NOMO-1 (cell line): ENCODE data around the gene RPL19.
"Not testable (repeated sequence)": the region's sequence is repeated elsewhere in the genome, so short reads cannot be mapped to it uniquely, and the experiment has no call there.

Experiments used
- DNase-seq, 2 experiments: peaks; one replicate each; lab custom pipeline; 2025; ENCODE audit not compliant: unreplicated experiment in 2 of 2; lab: John Stamatoyannopoulos, UW

The RPL19 gene

DNA sequence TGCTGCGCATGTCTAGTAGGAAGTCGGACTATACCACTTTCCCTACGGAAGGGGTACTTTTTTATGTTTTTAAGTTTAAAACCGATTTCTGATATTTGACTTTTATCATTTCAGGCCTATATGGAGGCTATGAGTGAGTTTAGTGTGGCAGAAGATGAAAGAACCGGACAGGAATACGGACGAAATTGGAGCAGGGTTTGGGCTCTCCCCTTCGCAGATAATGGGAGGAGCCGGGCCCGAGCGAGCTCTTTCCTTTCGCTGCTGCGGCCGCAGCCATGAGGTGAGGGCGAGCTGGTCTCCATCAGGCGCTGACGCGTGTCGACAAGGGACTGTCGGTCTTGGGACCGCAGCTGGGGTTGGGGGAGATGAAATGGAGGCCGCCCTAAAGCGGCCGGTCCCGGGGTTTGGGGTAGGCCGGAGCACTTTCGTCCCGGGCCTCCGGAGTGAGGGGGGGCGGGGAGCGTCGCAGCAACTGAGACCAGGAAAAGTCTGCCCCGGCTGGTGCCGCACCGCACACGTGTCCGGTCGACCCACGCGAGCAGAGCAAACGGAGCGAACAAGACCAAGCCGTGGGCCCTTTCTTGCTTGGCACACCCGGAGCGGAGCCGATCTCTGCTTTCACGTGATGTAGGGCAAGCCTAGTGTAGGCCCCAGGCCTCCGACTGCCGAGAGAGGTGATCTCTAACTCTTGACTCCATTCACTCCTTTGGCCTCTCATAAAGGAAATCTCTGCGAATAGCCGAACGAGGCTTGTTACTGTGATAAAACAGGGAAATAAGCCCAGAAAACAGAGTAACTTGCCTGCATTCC lies at the start of gene RPL19:
RPL19 (plus strand) TSS at position 214 of the 810 bp plus-strand sequence; CDS start at position 276, 62 bp downstream.
- DNase-seq = peak; percentile 85 to 93

DNA sequence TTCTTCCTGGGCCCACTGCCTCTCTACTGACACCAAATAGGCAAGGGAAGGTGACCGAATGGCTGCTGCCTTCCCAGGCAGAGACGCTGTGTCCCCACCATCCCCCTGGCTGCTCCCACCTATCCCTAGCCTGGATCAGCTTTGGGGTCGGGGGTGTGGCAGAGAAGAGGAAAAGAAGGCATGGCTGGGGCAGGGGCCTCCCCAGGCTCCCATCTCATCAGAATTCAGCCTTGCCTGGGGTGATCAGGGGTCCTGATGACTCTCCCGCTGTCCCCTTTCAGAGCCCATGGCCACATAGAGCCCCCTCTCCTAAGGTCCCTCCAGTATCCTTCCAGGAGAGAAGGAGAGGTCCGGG lies 49.3 kb upstream of the RPL19 start:
- no peak for DNase-seq

DNA sequence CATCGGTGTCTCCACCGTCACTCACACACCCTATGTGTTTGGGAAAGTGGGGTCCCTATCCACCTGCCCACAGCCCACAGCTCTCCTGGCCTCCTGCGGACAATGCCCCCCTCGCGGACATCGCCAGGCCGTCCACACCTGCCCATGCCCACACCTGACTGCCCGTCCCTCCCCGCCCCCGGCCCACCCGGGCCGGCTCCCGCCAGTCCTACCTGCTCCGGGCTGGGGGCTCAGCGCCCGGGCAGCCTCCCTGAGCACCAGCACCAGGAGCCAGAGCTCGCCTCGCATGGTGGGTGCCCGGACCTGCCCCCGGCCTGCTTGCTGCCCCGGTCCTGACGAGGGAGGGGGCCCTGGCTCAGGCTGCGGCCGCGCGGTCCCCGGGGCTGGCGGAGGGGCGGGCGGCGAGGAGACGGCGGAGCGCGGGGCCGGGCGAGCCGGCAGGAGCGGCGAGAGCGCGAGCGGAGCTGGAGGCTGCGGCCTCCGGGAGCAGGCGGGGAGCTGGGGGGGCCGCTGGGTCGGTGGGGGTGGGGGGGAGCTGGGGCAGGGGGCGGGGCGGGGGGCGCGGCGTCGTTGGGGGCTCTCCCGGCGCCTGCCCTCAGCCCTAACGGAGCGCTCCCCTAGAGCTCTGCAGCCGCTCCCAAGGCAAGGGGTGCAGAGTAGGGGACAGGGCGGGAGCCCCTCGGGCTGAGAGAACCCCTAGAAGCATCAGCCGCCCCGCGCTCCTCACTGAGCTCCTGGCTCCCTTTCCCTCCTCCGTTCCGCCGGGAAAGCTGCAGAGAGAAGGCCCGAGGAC lies 48.7 kb upstream of the RPL19 start, which contains the start of gene PLXDC1:
PLXDC1 (minus strand) TSS at position 488 of the 793 bp plus-strand sequence; CDS start at position 288, 200 bp downstream.
- no peak for DNase-seq

DNA sequence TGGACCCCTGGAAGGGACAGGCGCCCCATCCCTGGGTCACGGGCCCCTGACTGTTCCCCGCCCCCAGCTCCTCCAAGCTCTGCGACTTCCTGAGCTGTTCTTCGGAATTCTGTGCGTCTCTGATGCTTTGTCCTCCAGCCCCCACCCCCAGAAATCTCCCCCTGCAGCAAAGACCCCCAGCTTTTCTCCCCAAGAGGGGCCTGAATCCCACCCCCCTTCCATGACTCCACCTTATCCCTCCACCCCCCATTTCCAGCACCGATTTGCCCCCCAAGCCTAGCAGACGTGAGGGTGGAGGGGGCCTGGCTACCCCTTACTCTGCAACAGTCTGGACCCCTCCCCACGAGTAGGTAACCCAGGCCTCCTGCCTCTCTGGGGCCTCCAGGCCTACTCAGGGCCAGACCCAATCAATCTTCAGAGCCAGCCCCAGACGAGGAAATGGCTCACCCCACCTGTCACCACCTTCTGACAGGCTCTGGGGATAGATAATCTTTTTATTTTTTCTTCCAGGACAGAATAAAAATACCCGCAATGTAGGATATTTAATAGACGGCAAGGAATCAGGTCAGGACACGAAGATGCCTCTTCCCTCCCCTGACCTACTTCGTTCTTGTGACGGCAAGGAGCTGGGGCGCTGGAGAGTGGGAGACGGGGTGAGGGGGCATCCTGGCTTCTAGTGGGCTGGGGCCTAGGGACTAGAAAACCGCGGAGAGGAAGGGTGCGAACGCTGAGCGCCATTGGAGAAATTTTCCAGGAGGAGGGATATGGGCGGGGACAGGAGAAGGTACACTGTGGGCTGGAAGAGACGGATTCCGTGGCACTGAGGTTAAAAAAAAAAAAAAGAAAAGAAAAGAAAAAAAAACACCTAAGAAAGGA lies 47.9 kb upstream of the RPL19 start:
- DNase-seq = no peak

DNA sequence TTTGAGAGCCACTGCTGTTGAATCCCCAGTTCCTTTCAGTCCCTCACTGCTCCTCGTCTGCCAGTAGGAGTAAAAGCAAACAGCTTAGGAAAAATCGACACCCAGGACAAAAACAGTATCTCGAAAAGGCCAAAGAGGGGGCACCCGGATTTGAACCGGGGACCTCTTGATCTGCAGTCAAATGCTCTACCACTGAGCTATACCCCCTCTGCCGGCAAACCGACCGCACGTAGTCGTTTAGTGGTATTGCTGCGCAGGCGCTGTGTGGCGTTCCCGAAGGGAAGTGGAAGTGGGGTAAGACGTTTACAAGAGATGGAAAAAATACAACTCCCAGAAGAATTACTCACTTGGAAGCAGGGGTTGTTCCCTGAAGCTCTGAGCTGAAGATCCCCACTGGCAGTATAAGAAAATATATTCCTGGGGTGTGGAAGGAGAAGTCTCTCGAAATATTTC lies 46.5 kb upstream of the RPL19 start:
- DNase-seq = peak; percentile 56 to 76

DNA sequence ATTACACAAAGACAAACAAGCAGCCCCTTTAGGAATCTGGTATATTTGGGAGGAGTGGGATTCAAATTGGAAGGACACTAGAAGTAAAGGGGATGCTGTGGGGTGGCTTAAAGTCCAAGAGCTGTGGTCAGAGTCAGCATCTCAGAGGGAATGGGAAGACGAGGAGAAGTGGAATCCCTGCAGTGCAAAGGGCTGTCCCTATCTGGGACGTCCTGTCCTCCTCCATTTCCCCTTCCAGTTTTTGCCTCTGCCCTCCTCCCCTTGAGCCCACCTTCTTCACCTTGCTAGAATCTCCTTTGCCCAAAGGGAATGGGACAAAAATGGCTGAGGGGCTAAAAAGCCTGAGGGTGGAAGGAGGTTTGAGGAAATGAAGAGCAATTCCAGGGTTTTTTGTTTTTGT lies 44.4 kb upstream of the RPL19 start:
- DNase-seq = no peak

DNA sequence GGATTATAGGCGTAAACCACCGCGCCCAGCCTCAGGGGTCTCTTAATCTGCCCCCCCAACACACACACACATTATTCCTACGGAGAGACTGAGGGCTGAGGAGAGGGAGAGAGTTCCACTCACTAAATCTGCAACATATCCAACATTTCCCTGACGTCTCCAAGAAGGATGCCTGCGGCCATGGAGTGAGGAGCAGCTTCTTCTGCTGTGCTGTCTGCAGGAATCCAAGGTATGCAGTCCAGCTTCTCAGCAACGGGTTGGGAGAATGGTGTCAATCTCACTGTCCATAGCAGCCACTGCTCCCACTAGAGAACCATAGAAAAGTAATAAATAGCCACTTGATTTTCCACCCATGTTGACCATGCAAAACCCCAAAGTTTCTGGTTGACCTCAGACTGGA lies 43.6 kb upstream of the RPL19 start:
- no peak for DNase-seq

DNA sequence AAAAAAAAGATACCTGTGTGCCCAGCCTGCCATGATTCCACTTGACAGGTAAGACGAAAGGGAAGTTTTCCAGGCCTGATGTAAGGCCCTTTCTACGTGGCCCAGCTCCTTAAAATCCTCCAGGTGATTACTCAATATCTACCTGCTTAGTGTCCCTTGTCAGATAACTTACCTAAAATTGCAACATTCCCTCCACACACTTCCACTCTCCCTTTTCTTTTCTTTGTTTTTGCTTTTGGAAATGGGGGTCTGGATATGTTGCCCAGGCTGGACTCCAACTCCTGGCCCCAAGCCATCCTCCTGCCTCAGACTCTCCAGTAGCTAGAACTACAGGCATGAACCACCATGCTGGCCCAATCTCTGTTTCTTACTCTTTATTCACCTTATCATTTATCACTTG lies 41.5 kb upstream of the RPL19 start:
- DNase-seq = no peak

DNA sequence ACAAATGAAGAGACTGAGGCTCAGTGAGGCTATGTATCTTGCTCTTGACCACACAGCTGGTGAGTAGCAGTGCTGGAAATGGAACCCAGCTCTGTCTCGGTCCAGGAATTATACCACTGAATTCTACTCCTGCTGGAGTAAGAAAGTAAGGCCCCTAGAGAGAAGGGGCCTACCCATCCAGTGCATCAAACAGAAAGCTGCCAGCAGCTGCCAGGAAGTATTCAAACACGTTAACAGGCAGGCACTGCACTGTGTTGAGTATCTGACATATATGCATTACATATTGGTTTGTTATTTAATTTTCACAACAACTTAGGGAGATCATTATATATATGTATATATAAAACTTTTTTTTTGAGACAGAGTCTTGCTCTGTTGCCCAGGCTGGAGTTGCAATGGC lies 38.1 kb upstream of the RPL19 start:
- no peak for DNase-seq

DNA sequence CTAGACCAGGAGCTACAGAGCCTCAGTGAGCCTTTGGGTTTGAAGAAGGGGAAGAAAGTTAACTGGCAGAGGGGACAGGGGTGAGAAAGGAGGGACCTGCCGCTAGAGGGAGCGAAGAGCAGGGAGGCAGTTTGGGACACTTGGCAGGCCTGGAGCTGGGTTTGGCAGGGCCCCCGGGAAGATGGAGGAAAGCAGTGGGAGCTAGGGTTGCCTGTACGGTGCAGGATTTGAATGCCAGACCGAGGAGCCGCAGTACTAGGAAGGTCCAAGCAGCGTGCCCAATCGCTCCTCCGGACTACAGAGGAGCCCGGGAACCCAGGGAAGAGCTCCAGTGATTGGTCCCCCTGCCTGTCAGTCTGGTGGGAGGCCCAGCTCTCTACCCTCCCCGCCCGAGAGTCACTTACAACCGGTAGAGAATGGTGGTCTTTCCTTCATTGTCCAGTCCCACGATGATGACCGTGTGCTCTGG lies 35.4 kb upstream of the RPL19 start:
- DNase-seq = peak; percentile 85 to 93

DNA sequence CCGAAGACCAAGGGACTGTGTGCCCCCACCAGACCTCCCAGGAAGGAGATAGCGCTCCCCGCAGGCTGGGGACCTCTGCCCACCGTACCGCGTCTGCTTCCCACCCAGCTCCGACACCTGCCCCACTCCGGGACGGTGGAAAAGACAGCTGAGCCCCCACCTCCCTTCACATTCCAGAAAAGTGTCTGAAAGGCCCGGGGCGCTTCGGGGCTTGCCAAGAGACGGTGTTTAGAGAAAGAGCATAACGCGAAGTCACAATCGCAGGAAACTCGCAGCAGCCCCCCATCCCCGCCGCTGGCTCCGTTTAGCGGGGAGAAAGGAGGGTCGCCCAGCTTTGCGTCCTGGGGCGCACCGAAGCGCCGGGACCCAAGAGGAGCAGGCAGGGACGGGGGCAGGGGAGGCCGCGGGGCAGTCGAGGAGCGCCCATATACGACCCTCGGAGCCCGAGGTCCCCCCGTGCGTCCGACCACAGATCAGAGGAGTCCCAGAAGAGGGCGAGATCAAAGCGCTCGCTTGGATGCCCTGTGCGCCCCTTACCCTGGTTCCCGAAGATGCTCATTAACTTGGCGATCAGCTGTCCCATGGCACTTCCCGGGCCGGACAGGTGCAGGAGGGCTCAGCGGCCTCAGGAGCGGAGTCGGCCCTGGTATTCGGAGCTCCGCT lies 34.8 kb upstream of the RPL19 start:
- no peak for DNase-seq

DNA sequence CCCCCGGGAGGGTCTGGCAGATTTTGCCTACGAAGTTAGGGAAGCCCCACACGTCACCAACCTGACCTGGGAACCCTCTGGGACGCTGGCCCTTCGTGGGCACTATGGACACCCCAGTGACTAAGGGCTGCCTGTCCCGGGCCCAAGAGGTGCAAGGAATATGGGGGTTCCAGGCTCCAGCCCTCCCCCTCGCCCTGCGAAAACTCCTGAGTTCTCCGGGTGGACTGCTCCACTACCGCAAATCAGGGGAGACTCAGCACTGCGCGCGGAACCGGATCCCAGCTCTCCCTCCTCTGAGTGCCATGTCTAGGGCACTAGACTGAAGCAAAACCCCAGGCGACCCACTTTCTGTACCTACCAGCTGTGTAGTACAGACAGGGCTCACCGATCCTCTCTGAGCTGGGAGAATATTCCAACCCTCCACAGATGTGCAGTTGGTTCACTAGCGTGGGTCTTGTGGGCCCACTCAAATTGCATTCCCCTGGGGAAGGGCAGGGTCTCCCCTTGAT lies 34.2 kb upstream of the RPL19 start, which contains the start of gene ARL5C:
ARL5C (minus strand) TSS at position 321 of the 509 bp plus-strand sequence. CDS start 401 bp downstream, outside the sequence.
- peak in 1 of 2 experiments; percentile 19 for DNase-seq

DNA sequence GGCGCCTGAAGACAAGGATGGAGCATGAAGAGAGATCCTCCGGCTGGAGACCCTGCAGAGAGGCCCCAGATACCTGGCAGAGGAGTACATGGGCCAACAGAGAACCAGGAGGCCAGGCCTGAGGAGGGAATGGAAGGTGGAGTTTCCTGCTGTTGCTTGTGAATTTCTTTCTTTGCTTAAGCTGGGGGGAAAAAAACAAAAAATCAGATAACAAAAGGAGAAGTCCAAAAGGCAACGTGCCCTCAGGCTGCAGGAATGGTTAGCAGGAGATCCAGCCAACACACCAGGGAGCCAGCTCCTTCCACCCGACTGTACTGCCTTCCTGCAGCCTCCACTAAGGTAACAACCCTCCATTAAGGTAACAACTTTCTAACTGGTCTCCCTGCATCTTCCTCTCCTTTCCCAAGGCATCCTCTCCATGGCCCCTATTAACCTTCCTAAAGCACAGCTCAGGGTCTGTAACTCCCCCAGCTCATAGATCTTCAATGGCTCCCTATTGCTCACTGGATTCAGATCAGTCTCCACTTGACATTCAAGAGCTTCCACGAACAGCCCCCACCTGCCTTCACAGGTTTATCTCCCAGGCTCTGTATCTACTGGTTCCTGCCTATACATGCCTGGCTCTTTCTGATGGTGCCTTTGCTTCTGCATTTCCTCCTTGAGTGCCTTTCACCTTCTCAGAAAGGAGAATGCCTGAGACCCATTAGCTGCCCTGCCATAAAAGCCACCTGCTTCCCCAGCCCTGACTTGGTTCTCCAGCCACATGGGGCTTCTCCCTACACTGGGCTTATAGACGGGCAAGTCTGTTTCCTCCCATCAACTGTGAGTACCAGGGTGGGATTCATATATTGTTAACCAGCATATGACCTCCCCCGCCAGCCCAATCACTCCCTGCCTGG lies 33.4 kb upstream of the RPL19 start:
- peak in 1 of 2 experiments; percentile 19 for DNase-seq

DNA sequence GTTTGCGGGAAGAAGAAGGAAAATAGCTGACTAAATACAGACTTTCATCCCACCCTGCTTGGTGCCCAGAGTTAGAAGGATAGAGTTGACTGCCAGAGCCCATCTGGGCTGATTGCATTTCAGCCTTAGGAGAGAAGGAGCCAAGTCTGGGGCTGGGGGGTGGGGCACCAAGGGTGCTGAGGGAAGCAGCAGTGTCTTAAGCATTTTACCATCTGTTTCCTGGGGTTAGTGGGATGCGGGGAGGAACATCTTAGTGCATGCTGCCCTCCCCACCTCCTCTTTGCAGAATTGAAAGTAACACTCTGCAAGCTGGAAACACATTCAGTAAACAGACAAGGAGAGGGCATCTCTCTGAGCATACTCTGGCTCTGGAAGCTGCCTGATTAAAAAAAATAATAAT lies 32.6 kb upstream of the RPL19 start:
- peak; percentile 84 to 88 for DNase-seq

DNA sequence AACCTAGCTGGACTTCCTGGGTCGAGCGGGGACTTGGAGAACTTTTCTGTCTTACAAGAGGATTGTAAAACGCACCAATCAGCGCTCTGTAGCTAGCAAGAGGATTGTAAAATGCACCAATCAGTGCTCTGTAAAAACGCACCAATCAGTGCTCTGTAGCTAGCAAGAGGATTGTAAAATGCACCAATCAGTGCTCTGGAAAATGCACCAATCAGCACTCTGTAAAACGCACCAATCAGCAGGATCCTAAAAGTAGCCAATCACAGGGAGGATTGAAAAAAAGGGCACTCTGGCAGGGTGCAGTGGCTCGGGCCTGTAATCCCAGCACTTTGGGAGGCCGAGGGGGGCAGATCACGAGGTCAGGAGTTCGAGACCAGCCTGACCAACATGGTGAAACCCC lies 31.6 kb upstream of the RPL19 start:
- DNase-seq = not testable (repeated sequence)

DNA sequence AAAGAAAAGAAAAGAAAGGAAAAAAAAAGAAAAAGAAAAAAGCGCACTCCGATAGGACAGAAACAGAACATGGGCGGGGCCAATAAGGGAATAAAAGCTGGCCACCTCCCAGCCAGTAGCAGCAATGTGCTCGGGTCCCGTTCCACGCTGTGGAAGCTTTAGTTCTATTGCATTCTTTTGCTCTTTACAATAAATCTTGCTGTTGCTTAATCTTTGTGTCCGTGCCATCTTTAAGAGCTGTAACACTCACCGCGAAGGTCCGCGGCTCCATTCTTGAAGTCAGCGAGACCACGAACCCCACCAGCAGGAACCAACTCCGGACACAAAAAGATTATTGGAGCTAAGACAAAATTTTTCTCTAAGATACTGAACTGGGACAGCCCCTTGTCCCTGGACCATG lies 31.0 kb upstream of the RPL19 start:
- DNase-seq = peak; percentile 56 to 65

DNA sequence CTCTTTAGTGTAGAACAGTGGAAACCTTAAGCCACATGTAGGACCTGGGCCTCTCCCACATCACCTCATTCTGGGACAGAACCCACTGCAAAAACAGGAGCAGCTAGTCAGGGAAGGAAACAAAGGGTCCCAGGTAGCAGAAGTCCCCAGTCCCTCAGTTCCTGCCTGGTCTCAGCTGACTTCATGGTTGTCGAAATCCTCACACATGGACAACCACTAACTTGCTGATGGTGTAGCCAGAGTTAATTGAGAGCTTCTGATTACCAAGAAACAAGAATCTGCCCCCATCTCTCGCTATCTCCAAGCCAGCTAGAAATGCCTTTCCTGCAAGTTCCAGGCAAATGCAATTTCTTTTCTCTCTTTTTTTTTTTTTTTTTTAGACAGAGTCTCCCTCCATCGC lies 30.6 kb upstream of the RPL19 start:
- no peak for DNase-seq

DNA sequence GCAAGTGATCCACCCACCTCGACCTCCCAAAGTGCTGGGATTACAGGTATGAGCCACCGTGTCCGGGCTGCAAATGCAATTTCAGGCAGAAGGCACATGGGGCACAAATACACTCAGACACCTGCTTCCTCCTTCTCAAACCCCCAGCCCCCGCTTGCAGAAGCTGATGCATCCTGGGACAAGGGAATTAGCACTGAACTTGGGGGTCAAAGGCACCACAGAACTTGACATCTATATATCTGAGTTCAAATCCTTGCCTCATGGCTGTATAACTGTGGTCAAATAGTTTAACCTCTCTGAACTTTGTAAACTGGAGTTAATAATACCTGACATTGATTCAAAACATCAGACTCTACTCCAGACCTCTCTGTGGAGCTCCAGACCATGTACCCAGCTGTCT lies 30.0 kb upstream of the RPL19 start:
- peak in 1 of 2 experiments; percentile 19 for DNase-seq

DNA sequence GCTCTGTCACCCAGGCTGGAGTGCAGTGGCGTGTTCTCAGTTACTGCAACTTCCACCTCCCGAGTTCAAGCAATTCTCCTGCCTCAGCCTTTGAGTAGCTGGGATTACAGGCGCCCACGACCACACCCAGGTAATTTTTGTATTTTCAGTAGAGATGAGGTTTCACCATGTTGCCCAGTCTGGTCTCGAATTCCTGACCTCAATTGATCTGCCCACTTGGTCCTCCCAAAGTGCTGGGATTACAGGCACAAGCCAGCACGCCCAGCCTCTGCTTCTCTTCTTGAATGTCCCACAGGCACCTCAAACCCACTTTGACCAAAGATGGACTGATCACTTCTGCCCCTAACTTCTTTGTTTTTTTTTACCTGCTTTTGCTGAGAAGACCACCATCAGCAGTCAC lies 29.5 kb upstream of the RPL19 start:
- no peak for DNase-seq
